SK-N-SH treated with all-trans-retinoic acid at 6 μM for 48 hours (cell line): ENCODE measurements around the gene TBX5.

Experiments used
- ATAC-seq: fragments of 200-7000 bp; cut with Tn5 transposase; 3 replicates; pipeline ENCODE4 v1.9.1; 2020; ENCODE audit warnings: mild to moderate bottlenecking, moderate library complexity
- ARNTL ChIP-seq: fragments of 450-650 bp; formaldehyde crosslinking; IDR thresholded peaks from 2 replicates; pipeline ENCODE4 v1.5.0; 2020; ENCODE audit warnings: low read depth, mild to moderate bottlenecking, moderate library complexity, borderline replicate concordance
- BACH2 ChIP-seq: fragments of 250-450 bp; sonication (Bioruptor Pico); IDR thresholded peaks from 2 replicates; pipeline ENCODE4 v1.9.0; 2021; ENCODE audit warnings: mild to moderate bottlenecking, borderline replicate concordance
- CSDC2 ChIP-seq: fragments of 250-450 bp; sonication (Bioruptor Pico); IDR thresholded peaks from 2 replicates; pipeline ENCODE4 v1.5.0; 2020; ENCODE audit warnings: mild to moderate bottlenecking, moderate library complexity
- ESRRG ChIP-seq: fragments of 250-450 bp; sonication (Bioruptor Pico); IDR thresholded peaks from 2 replicates; pipeline ENCODE4 v1.6.1; 2021; ENCODE audit warnings: mild to moderate bottlenecking
- GLIS3 ChIP-seq: fragments of 250-450 bp; sonication (Bioruptor Pico); IDR thresholded peaks from 2 replicates; pipeline ENCODE4 v1.5.0; 2020; ENCODE audit warnings: mild to moderate bottlenecking, moderate library complexity
- ISL1 ChIP-seq: fragments of 250-450 bp; sonication (Bioruptor Pico); IDR thresholded peaks from 2 replicates; pipeline ENCODE4 v2.1.2; 2022; ENCODE audit warnings: mild to moderate bottlenecking, moderate library complexity
- OSR1 ChIP-seq: fragments of 250-450 bp; sonication (Bioruptor Pico); IDR thresholded peaks from 2 replicates; pipeline ENCODE4 v1.8.0; 2022; ENCODE audit warnings: moderate library complexity, mild to moderate bottlenecking, inconsistent platforms
- PPARA ChIP-seq: fragments of 250-450 bp; sonication (Bioruptor Pico); IDR thresholded peaks from 2 replicates; pipeline ENCODE4 v1.5.0; 2020; ENCODE audit warnings: mild to moderate bottlenecking, borderline replicate concordance
- RARB ChIP-seq: fragments of 250-450 bp; sonication (Bioruptor Pico); IDR thresholded peaks from 2 replicates; pipeline ENCODE4 v1.8.0; 2021; ENCODE audit warnings: mild to moderate bottlenecking, moderate library complexity
- SNAI2 ChIP-seq: fragments of 250-450 bp; sonication (Bioruptor Pico); IDR thresholded peaks from 2 replicates; pipeline ENCODE4 v1.5.0; 2020; ENCODE audit warnings: mild to moderate bottlenecking, moderate library complexity
- TCF4 ChIP-seq: fragments of 250-450 bp; sonication (Bioruptor Pico); IDR thresholded peaks from 2 replicates; pipeline ENCODE4 v1.8.0; 2021; ENCODE audit warnings: mild to moderate bottlenecking, moderate library complexity, borderline replicate concordance
- TOX ChIP-seq: fragments of 250-450 bp; sonication (Bioruptor Pico); IDR thresholded peaks from 2 replicates; pipeline ENCODE4 v1.8.0; 2021; ENCODE audit warnings: mild to moderate bottlenecking, moderate library complexity, borderline replicate concordance
- ZC3H10 ChIP-seq: fragments of 250-450 bp; sonication (Bioruptor Pico); IDR thresholded peaks from 2 replicates; pipeline ENCODE4 v1.5.1; 2021; ENCODE audit warnings: mild to moderate bottlenecking, moderate library complexity
- ZFP3 ChIP-seq: fragments of 250-450 bp; sonication (Bioruptor Pico); IDR thresholded peaks from 2 replicates; pipeline ENCODE4 v1.5.0; 2020; ENCODE audit warnings: mild to moderate bottlenecking, moderate library complexity
- ZFP30 ChIP-seq: fragments of 450-650 bp; formaldehyde crosslinking; IDR thresholded peaks from 2 replicates; pipeline ENCODE4 v1.5.0; 2022; ENCODE audit warnings: mild to moderate bottlenecking, moderate library complexity
- ZNF565 ChIP-seq: fragments of 450-650 bp; formaldehyde crosslinking; conservative IDR thresholded peaks from 2 replicates; pipeline ENCODE4 v1.5.0; 2020; ENCODE audit warnings: low read depth, mild to moderate bottlenecking, moderate library complexity
- ZNF70 ChIP-seq: fragments of 450-650 bp; formaldehyde crosslinking; IDR thresholded peaks from 2 replicates; pipeline ENCODE4 v1.5.0; 2020; ENCODE audit warnings: mild to moderate bottlenecking, moderate library complexity
- ZNF8 ChIP-seq: fragments of 450-650 bp; formaldehyde crosslinking; IDR thresholded peaks from 2 replicates; pipeline ENCODE4 v1.5.0; 2020; ENCODE audit warnings: mild to moderate bottlenecking, moderate library complexity
- TF ChIP-seq, protein P1 (sequence below): fragments of 250-450 bp; sonication (Bioruptor Pico); IDR thresholded peaks from 2 replicates; pipeline ENCODE4 v1.8.0; 2020; ENCODE audit warnings: mild to moderate bottlenecking, moderate library complexity, borderline replicate concordance
- TF ChIP-seq, protein P2 (sequence below): fragments of 250-450 bp; sonication (Bioruptor Pico); IDR thresholded peaks from 2 replicates; pipeline ENCODE4 v1.5.0; 2020; ENCODE audit warnings: mild to moderate bottlenecking, moderate library complexity
- TF ChIP-seq, protein P3 (sequence below): fragments of 250-450 bp; sonication (Bioruptor Pico); IDR thresholded peaks from 2 replicates; pipeline ENCODE4 v1.8.0; 2021; ENCODE audit warnings: low read depth, mild to moderate bottlenecking, moderate library complexity, borderline replicate concordance
- TF ChIP-seq, protein P4 (sequence below): fragments of 250-450 bp; sonication (Bioruptor Pico); IDR thresholded peaks from 2 replicates; pipeline ENCODE4 v1.5.1; 2020; ENCODE audit warnings: low read depth, mild to moderate bottlenecking, moderate library complexity
- TF ChIP-seq, protein P5 (sequence below): fragments of 250-450 bp; sonication (Bioruptor Pico); IDR thresholded peaks from 2 replicates; pipeline ENCODE4 v1.5.1; 2021; ENCODE audit warnings: mild to moderate bottlenecking, moderate library complexity

The TBX5 gene

DNA sequence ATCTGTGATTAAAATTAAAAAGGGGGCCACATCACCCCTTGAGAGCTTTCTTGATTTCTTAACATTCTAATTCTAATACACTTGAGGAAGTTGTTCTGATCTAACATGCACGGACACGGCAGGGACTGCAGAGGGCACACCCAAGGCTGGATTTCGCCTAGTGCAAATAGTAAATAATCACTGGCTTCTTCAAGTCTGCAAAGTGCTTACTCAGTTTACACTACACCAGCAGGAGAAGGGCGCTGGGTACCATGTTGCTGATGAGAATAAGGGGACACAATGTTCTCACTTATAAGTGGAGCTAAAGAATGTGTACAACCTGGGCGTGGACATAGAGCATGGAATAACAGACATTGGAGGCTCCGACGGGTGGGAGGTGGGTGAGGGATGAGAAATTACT, 34.2 kb downstream of the TBX5 start:
- no peak for ATAC-seq
- no peak for TF ChIP-seq OSR1
- no peak for TF ChIP-seq TCF4 (CRISPR knock-in tag)
- TF ChIP-seq, protein P1, sequence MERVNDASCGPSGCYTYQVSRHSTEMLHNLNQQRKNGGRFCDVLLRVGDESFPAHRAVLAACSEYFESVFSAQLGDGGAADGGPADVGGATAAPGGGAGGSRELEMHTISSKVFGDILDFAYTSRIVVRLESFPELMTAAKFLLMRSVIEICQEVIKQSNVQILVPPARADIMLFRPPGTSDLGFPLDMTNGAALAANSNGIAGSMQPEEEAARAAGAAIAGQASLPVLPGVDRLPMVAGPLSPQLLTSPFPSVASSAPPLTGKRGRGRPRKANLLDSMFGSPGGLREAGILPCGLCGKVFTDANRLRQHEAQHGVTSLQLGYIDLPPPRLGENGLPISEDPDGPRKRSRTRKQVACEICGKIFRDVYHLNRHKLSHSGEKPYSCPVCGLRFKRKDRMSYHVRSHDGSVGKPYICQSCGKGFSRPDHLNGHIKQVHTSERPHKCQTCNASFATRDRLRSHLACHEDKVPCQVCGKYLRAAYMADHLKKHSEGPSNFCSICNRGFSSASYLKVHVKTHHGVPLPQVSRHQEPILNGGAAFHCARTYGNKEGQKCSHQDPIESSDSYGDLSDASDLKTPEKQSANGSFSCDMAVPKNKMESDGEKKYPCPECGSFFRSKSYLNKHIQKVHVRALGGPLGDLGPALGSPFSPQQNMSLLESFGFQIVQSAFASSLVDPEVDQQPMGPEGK (CRISPR knock-in tag), result no peak
- no peak for TF ChIP-seq ESRRG (CRISPR knock-in tag)
- no peak for TF ChIP-seq ZFP3 (CRISPR knock-in tag)
- TF ChIP-seq, protein P2, sequence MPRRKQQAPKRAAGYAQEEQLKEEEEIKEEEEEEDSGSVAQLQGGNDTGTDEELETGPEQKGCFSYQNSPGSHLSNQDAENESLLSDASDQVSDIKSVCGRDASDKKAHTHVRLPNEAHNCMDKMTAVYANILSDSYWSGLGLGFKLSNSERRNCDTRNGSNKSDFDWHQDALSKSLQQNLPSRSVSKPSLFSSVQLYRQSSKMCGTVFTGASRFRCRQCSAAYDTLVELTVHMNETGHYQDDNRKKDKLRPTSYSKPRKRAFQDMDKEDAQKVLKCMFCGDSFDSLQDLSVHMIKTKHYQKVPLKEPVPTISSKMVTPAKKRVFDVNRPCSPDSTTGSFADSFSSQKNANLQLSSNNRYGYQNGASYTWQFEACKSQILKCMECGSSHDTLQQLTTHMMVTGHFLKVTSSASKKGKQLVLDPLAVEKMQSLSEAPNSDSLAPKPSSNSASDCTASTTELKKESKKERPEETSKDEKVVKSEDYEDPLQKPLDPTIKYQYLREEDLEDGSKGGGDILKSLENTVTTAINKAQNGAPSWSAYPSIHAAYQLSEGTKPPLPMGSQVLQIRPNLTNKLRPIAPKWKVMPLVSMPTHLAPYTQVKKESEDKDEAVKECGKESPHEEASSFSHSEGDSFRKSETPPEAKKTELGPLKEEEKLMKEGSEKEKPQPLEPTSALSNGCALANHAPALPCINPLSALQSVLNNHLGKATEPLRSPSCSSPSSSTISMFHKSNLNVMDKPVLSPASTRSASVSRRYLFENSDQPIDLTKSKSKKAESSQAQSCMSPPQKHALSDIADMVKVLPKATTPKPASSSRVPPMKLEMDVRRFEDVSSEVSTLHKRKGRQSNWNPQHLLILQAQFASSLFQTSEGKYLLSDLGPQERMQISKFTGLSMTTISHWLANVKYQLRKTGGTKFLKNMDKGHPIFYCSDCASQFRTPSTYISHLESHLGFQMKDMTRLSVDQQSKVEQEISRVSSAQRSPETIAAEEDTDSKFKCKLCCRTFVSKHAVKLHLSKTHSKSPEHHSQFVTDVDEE, result no peak
- TF ChIP-seq, protein P3, sequence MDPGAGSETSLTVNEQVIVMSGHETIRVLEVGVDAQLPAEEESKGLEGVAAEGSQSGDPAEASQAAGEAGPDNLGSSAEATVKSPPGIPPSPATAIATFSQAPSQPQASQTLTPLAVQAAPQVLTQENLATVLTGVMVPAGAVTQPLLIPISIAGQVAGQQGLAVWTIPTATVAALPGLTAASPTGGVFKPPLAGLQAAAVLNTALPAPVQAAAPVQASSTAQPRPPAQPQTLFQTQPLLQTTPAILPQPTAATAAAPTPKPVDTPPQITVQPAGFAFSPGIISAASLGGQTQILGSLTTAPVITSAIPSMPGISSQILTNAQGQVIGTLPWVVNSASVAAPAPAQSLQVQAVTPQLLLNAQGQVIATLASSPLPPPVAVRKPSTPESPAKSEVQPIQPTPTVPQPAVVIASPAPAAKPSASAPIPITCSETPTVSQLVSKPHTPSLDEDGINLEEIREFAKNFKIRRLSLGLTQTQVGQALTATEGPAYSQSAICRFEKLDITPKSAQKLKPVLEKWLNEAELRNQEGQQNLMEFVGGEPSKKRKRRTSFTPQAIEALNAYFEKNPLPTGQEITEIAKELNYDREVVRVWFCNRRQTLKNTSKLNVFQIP, result no peak
- no peak for TF ChIP-seq BACH2
- no peak for TF ChIP-seq ZNF565 (CRISPR knock-in tag)
- TF ChIP-seq ARNTL (CRISPR knock-in tag), result no peak
- TF ChIP-seq SNAI2, result no peak
- TF ChIP-seq RARB (CRISPR knock-in tag), result no peak
- TF ChIP-seq ZC3H10 (CRISPR knock-in tag), result no peak
- TF ChIP-seq CSDC2 (CRISPR knock-in tag), result no peak
- no peak for TF ChIP-seq TOX (CRISPR knock-in tag)
- TF ChIP-seq ZNF70 (CRISPR knock-in tag), result no peak
- TF ChIP-seq, protein P4, sequence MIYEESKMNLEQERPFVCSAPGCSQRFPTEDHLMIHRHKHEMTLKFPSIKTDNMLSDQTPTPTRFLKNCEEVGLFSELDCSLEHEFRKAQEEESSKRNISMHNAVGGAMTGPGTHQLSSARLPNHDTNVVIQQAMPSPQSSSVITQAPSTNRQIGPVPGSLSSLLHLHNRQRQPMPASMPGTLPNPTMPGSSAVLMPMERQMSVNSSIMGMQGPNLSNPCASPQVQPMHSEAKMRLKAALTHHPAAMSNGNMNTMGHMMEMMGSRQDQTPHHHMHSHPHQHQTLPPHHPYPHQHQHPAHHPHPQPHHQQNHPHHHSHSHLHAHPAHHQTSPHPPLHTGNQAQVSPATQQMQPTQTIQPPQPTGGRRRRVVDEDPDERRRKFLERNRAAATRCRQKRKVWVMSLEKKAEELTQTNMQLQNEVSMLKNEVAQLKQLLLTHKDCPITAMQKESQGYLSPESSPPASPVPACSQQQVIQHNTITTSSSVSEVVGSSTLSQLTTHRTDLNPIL (CRISPR knock-in tag), result no peak
- TF ChIP-seq, protein P5, sequence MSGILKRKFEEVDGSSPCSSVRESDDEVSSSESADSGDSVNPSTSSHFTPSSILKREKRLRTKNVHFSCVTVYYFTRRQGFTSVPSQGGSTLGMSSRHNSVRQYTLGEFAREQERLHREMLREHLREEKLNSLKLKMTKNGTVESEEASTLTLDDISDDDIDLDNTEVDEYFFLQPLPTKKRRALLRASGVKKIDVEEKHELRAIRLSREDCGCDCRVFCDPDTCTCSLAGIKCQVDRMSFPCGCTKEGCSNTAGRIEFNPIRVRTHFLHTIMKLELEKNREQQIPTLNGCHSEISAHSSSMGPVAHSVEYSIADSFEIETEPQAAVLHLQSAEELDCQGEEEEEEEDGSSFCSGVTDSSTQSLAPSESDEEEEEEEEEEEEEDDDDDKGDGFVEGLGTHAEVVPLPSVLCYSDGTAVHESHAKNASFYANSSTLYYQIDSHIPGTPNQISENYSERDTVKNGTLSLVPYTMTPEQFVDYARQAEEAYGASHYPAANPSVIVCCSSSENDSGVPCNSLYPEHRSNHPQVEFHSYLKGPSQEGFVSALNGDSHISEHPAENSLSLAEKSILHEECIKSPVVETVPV (CRISPR knock-in tag), result no peak
- TF ChIP-seq GLIS3 (CRISPR knock-in tag), result no peak

DNA sequence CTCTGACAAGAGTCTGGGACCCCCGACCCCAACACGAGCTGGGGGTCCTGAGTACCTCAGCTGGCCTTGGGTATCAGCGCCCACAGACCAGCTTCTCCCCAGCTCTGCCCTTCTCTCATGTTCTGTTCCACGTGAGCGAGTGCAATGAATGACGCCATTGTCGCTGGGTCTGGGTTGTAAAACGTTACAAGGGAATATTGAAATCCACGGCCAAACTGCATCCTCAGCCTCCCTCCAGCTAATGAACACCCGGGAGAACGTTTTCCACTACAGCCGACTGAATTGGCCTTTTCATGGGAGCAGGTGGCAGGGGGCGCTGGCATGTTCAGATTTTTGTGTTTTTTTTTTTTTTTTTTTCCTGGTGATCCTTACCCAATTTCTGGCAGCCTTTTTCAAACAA, 34.7 kb downstream of the TBX5 start:
- TF ChIP-seq, protein P5 (CRISPR knock-in tag), result no peak
- TF ChIP-seq RARB (CRISPR knock-in tag), result no peak
- no peak for TF ChIP-seq ZNF70 (CRISPR knock-in tag)
- no peak for TF ChIP-seq TOX (CRISPR knock-in tag)
- no peak for TF ChIP-seq ZC3H10 (CRISPR knock-in tag)
- no peak for TF ChIP-seq ARNTL (CRISPR knock-in tag)
- TF ChIP-seq ZFP3 (CRISPR knock-in tag), result no peak
- TF ChIP-seq TCF4 (CRISPR knock-in tag), result no peak
- TF ChIP-seq, protein P4 (CRISPR knock-in tag), result no peak
- TF ChIP-seq ZNF8, result no peak
- no peak for TF ChIP-seq PPARA (CRISPR knock-in tag)
- no peak for TF ChIP-seq GLIS3 (CRISPR knock-in tag)
- no peak for TF ChIP-seq ZNF565 (CRISPR knock-in tag)
- TF ChIP-seq ESRRG (CRISPR knock-in tag), result no peak
- TF ChIP-seq, protein P1 (CRISPR knock-in tag), result no peak
- no peak for TF ChIP-seq ISL1 (CRISPR knock-in tag)
- TF ChIP-seq ZFP30, result no peak
- TF ChIP-seq, protein P3, result no peak
- TF ChIP-seq OSR1, result no peak
- TF ChIP-seq, all 23 proteins: peak for 0

More for the DNA sequence above, 34.7 kb downstream of the TBX5 start:
- no peak for ATAC-seq
